Measurements from ENCODE around the gene ZNF831. TPM values are rescaled to one million over a fixed set of nuclear protein-coding genes. Genes with fewer than 3 reads are reported as not detected.

ZNF831 gene
- total RNA-seq, 4 donors from 2014 or later: 0.20 to 0.30 (median 0.24) TPM

DNA sequence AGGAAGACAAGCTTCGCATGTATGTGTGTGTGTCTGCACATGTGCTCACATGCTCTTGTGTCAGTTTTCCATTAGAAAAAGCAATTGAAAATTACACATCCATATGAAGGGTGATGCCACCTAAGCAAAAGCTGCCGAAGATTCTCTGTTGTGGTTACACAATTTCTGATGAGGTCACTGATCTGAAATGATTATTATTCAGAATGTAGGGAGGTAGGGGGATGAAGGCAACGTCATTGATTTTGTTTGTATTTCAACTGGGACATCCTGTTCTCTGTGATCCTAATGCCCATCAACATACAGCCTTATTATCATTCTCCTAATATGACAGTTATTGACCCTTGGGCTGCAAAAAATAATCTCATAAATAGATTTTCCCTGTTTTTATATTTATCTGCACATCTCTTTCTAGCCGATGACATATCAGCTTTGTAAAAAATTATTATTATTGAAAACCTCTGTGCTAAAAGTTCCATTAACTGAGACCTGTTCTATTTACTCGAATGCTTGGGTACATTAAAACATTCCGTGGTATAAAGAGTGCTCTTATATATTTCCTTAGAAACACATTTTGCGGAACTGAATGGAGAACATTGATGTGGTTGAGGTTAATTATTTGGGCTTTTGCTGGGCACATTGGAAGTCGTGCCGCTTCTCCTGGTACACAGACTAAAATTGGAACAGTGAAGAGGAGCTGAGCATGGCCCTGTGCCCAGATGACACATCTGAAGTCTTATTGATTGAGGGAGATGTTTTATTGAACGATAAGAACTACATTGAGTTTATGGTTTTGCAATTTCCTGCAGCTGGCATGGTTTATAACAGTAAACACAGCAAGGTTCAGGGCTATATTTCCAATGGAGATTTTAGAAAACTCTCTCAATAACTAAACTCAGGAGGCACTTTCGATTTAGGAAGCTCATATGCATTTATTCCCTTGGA, 51.3 kb downstream of the ZNF831 start:
- no peak for TF ChIP-seq CTCF (IDR thresholded peaks at IDR 0.05)
- TF ChIP-seq POLR2A (IDR thresholded peaks at IDR 0.05): no peak
- H3K4me3 ChIP-seq (ENCODE audit: low read depth, poor library complexity, severe bottlenecking): no peak overlapping the region
- DNase-seq (ENCODE audit: low spot score in 2 of 2): no peak
- intact Hi-C loops (cut with DNase I; ENCODE audit: low total_unique reads): no loop called here
- 62 to 78% methylated on average over 11 of the region's 11 CpGs for WGBS, 2 donors

- intact Hi-C loops (cut with DNase I; ENCODE audit: low total_unique reads): no loop called here
- no peak overlapping the region for H3K4me3 ChIP-seq (ENCODE audit: low read depth, poor library complexity, severe bottlenecking)
- WGBS, 2 donors: 74 to 89% methylated on average over 1 of the region's 1 CpG
- DNase-seq (ENCODE audit: low spot score in 2 of 2): no peak
- no peak for TF ChIP-seq POLR2A (IDR thresholded peaks at IDR 0.05)
- TF ChIP-seq CTCF (IDR thresholded peaks at IDR 0.05): no peak
Observed at GRCh38 chr20:59217173-59217572, 53.6 kb downstream of the ZNF831 start.

- DNase-seq (ENCODE audit: low spot score in 2 of 2): peak in 1 of 2 donors; percentile 63
- no peak overlapping the region for H3K4me3 ChIP-seq (ENCODE audit: low read depth, poor library complexity, severe bottlenecking)
- 77 to 89% methylated on average over 2 of the region's 2 CpGs for WGBS, 2 donors
- TF ChIP-seq POLR2A (IDR thresholded peaks at IDR 0.05) (no peak), CTCF (IDR thresholded peaks at IDR 0.05) (no peak)
- intact Hi-C loops (cut with DNase I; ENCODE audit: low total_unique reads): no loop called here
Observed at GRCh38 chr20:59217794-59218280, 54.2 kb downstream of the ZNF831 start.

GRCh38 chr20:59219211-59219610, 55.6 kb downstream of the ZNF831 start:
- TF ChIP-seq CTCF (IDR thresholded peaks at IDR 0.05) (no peak), POLR2A (IDR thresholded peaks at IDR 0.05) (no peak)
- no peak overlapping the region for H3K4me3 ChIP-seq (ENCODE audit: low read depth, poor library complexity, severe bottlenecking)
- intact Hi-C loops (cut with DNase I; ENCODE audit: low total_unique reads): no loop called here
- peak in 1 of 2 donors; percentile 68 for DNase-seq (ENCODE audit: low spot score in 2 of 2)
- WGBS, 2 donors: 85 to 92% methylated on average over 8 of the region's 8 CpGs

- H3K4me3 ChIP-seq (ENCODE audit: low read depth, poor library complexity, severe bottlenecking): no peak overlapping the region
- TF ChIP-seq CTCF (IDR thresholded peaks at IDR 0.05): no peak
- no peak for TF ChIP-seq POLR2A (IDR thresholded peaks at IDR 0.05)
- intact Hi-C loops (cut with DNase I; ENCODE audit: low total_unique reads): loop anchor here (5.0 kb wide), 1 partner anchor 133 kb away; no protein-coding TSS in a partner anchor
- WGBS, 2 donors: 95 to 97% methylated on average over 5 of the region's 5 CpGs
- DNase-seq (ENCODE audit: low spot score in 2 of 2): no peak
Observed at GRCh38 chr20:59220161-59220560, 56.5 kb downstream of the ZNF831 start.

All from lower leg skin (tissue), 4 donors.